GM18909 (cell line): Measurements from ENCODE around the gene RTCB.
"Not testable (repeated sequence)": the region's sequence is repeated elsewhere in the genome, so short reads cannot be mapped to it uniquely, and the experiment has no call there.

Source experiments
- ATAC-seq: cut with Tn5 transposase; IDR thresholded peaks from one replicate; pipeline ENCODE4 v1.9.1; 2021; ENCODE audit warnings: mild to moderate bottlenecking; ENCODE audit not compliant: unreplicated experiment, poor library complexity

Gene RTCB

GRCh38 chr22:32396255-32396654, 15.8 kb downstream of the RTCB start:
- no peak for ATAC-seq

GRCh38 chr22:32395107-32395506, 16.9 kb downstream of the RTCB start:
- ATAC-seq, result no peak

GRCh38 chr22:32389685-32390084, 22.4 kb downstream of the RTCB start:
- no peak for ATAC-seq

GRCh38 chr22:32385681-32386080, 26.4 kb downstream of the RTCB start:
- ATAC-seq, result no peak

- no peak for ATAC-seq
Observed at GRCh38 chr22:32380991-32381390, 31.1 kb downstream of the RTCB start.

- no peak for ATAC-seq
Observed at GRCh38 chr22:32378707-32379272, 33.3 kb downstream of the RTCB start.

- no peak for ATAC-seq
Observed at GRCh38 chr22:32376681-32377080, 35.4 kb downstream of the RTCB start.

GRCh38 chr22:32375678-32376450, 36.2 kb downstream of the RTCB start:
- no peak for ATAC-seq

- ATAC-seq, result no peak
Observed at GRCh38 chr22:32364210-32364609, 47.8 kb downstream of the RTCB start.

- no peak for ATAC-seq
Observed at GRCh38 chr22:32361257-32361656, 50.8 kb downstream of the RTCB start.

GRCh38 chr22:32360096-32360495, 52.0 kb downstream of the RTCB start:
- not testable (repeated sequence) for ATAC-seq

- ATAC-seq, result not testable (repeated sequence)
Observed at GRCh38 chr22:32357567-32357966, 54.5 kb downstream of the RTCB start, which contains the start of gene RFPL3. Gene RFPL3, plus strand, starts transcription at chr22:32357867. Its CDS starts 205 bp downstream, at chr22:32358072.

GRCh38 chr22:32355760-32356159, 56.3 kb downstream of the RTCB start:
- no peak for ATAC-seq

- no peak for ATAC-seq
Observed at GRCh38 chr22:32354360-32355351, 57.4 kb downstream of the RTCB start.

- no peak for ATAC-seq
Observed at GRCh38 chr22:32353840-32354239, 58.2 kb downstream of the RTCB start.

GRCh38 chr22:32353292-32353691, 58.8 kb downstream of the RTCB start:
- ATAC-seq, result no peak

GRCh38 chr22:32352681-32353080, 59.4 kb downstream of the RTCB start:
- ATAC-seq, result no peak

- ATAC-seq, result not testable (repeated sequence)
Observed at GRCh38 chr22:32351875-32352274, 60.2 kb downstream of the RTCB start.

- ATAC-seq, result no peak
Observed at GRCh38 chr22:32348031-32348611, 63.9 kb downstream of the RTCB start.

GRCh38 chr22:32343941-32344340, 68.1 kb downstream of the RTCB start:
- no peak for ATAC-seq
